ENCODE data around the gene NOTUM.

Gene NOTUM

DNA sequence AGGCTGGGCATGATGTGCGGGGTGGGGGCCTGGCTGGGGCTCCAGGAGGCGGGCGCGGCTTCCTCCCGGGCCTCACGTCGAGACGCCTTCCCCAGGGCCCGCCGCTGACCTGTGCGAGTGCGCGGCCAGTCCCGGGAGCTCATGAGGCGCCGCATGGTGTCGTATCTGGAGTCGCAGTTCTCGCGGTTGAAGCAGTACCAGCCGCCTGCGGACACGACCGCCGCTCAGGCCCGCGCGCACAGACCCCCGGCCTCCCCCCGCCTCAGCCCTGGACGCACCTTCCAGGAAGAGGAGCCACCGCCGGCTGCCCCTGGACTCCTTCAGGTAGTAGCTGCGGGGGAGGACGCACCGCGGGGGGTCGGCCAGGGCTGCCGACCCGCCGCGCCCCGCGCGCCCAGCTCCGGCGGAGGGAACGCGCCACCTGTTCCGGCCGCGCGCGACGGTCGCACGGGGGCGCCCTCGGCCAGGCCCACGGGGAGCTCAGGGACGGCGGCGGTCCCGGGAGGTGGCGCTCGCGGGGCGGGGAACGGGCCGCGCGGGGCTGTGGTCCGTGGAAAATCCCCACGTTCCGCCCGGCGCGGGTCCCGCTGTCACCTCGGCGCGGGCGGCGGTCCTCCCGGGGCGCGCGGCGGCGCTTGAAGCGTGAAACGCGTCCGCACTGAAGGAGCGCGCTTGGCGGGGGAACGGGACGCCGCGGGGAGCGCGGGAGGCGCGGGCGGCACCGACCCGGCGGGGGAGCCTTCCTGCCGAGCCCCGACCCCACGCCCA lies 1.4 kb downstream of the NOTUM start:
- no peak for TF ChIP-seq EZH2phosphoT487 (IDR thresholded peaks at IDR 0.05; ENCODE audit: borderline replicate concordance, low read length)
- TF ChIP-seq, protein P1, sequence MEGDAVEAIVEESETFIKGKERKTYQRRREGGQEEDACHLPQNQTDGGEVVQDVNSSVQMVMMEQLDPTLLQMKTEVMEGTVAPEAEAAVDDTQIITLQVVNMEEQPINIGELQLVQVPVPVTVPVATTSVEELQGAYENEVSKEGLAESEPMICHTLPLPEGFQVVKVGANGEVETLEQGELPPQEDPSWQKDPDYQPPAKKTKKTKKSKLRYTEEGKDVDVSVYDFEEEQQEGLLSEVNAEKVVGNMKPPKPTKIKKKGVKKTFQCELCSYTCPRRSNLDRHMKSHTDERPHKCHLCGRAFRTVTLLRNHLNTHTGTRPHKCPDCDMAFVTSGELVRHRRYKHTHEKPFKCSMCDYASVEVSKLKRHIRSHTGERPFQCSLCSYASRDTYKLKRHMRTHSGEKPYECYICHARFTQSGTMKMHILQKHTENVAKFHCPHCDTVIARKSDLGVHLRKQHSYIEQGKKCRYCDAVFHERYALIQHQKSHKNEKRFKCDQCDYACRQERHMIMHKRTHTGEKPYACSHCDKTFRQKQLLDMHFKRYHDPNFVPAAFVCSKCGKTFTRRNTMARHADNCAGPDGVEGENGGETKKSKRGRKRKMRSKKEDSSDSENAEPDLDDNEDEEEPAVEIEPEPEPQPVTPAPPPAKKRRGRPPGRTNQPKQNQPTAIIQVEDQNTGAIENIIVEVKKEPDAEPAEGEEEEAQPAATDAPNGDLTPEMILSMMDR (IDR thresholded peaks at IDR 0.05; ENCODE audit: low read depth, low read length, poor library complexity, severe bottlenecking) = peak; percentile 64
- peak overlapping the region; percentile 64 for H3K4me3 ChIP-seq (ENCODE audit: low read length)
- peak overlapping the region; percentile 71 for H3K4me2 ChIP-seq (ENCODE audit: low read length)
- H3F3A ChIP-seq (ENCODE audit: control insufficient read depth, insufficient read depth) = no peaks in the 10 kb centered on the region
- H3K9me3 ChIP-seq (ENCODE audit: control insufficient read depth, insufficient read depth, low read length) = no peaks in the 10 kb centered on the region
- no peaks in the 10 kb centered on the region for H4K20me1 ChIP-seq (ENCODE audit: control insufficient read depth, insufficient read depth, low read depth, low read length)
- no peak overlapping the region for H3K27ac ChIP-seq (ENCODE audit: low read depth, low read length)
- H3K4me1 ChIP-seq (ENCODE audit: control insufficient read depth, low read length) = peaks cover 7% of the 10 kb centered on the region; the same call in 1 of the 2 replicates
- H3K27me3 ChIP-seq (ENCODE audit: control insufficient read depth, low read length) = peaks cover 46% of the 10 kb centered on the region
- no peaks in the 10 kb centered on the region for H3K9me2 ChIP-seq (replicated peaks; ENCODE audit: control insufficient read depth, low read length)
- H3K36me3 ChIP-seq (ENCODE audit: control insufficient read depth, low read length) = no peaks in the 10 kb centered on the region
- H3K79me2 ChIP-seq (ENCODE audit: control insufficient read depth, low read length) = no peaks in the 10 kb centered on the region

DNA sequence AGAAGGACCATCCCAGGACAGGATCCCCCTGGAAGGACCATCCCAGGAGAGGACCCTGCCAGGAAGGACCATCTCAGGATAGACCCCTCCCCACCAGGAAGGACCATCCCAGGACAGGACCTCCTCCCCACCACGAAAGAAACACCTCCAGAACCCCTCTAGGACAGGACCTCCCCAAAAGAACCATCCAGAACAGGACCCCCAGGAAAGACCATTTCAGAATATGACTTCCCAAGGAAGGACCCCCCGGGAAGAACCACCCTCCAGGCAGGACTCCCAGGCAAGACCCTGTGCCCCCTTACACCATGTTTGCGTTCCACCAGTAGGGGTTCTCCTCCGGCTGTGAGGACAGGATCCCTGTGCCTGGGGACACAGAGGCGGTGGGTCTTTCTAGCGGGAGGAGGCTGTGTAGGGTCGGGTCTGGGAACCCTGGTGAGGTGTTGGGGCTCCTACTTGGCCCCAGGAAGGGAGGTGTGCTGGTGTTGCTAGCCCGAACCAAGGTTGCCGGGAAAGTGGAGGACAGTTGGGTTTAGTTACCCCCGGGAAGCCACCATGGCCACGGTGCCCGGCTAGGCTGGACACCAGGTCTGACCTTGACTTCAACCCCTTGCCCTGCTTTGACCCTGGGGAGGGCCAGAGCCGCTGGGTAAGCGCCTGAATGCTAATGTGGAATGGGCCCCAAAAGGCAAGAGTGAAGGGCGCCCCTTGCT lies 2.2 kb downstream of the NOTUM start:
- Histone ChIP-seq H3K27ac (ENCODE audit: low read depth, low read length) (no peak overlapping the region), H3K9me2 (replicated peaks; ENCODE audit: control insufficient read depth, low read length) (no peaks in the 10 kb centered on the region), H3F3A (ENCODE audit: control insufficient read depth, insufficient read depth) (no peaks in the 10 kb centered on the region), H3K27me3 (ENCODE audit: control insufficient read depth, low read length) (peaks cover 38% of the 10 kb centered on the region), H3K4me2 (ENCODE audit: low read length) (peak overlapping the region; percentile 71), H3K79me2 (ENCODE audit: control insufficient read depth, low read length) (no peaks in the 10 kb centered on the region), H3K36me3 (ENCODE audit: control insufficient read depth, low read length) (no peaks in the 10 kb centered on the region), H3K9me3 (ENCODE audit: control insufficient read depth, insufficient read depth, low read length) (no peaks in the 10 kb centered on the region), H3K4me3 (ENCODE audit: low read length) (peak overlapping the region; percentile 64), H4K20me1 (ENCODE audit: control insufficient read depth, insufficient read depth, low read depth, low read length) (no peaks in the 10 kb centered on the region), H3K4me1 (ENCODE audit: control insufficient read depth, low read length) (peaks cover 7% of the 10 kb centered on the region; the same call in 1 of the 2 replicates)
- TF ChIP-seq, protein P1 (IDR thresholded peaks at IDR 0.05; ENCODE audit: low read depth, low read length, poor library complexity, severe bottlenecking) = no peak

DNA sequence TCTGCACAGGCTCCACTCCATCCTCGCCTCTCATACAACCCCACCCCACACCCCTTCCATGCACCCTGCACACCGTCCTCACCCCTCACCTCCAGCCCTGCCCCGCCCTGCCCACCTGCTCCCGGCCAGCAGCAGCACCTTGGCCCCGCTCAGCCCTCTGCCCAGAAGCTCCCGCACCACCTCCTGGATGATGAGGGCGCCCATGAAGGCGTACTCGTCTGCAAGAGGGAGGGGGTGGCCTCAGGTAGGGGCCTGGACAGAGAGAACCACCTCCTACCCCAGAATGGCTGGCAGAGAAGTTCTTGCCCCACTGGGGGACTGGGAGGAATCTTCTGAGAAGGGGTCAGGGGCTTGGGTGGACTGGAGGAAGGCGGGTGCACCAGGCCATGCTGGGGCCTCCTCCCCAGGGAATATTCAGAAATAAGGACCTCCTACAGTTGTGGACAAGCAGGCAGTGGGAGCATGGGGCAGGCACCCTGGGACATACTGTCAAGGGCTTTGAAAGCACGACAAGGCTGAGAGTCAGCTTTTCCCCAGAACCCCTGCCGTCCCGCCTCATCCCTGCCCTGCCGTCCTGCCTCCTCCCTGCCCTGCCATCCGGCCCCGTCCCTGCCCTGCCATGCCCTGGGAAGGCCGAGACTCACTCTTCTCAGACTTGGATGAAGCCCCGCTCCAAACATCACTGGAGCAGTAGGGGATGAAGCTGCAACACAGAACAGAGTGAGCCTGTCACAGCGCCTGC lies 3.1 kb downstream of the NOTUM start:
- H3K36me3 ChIP-seq (ENCODE audit: control insufficient read depth, low read length) = no peaks in the 10 kb centered on the region
- H3K79me2 ChIP-seq (ENCODE audit: control insufficient read depth, low read length) = no peaks in the 10 kb centered on the region
- TF ChIP-seq, protein P1 (IDR thresholded peaks at IDR 0.05; ENCODE audit: low read depth, low read length, poor library complexity, severe bottlenecking) = no peak
- TF ChIP-seq EZH2phosphoT487 (IDR thresholded peaks at IDR 0.05; ENCODE audit: borderline replicate concordance, low read length) = no peak
- no peak overlapping the region for H3K27ac ChIP-seq (ENCODE audit: low read depth, low read length)
- no peaks in the 10 kb centered on the region for H4K20me1 ChIP-seq (ENCODE audit: control insufficient read depth, insufficient read depth, low read depth, low read length)
- no peaks in the 10 kb centered on the region for H3K9me3 ChIP-seq (ENCODE audit: control insufficient read depth, insufficient read depth, low read length)
- H3K4me1 ChIP-seq (ENCODE audit: control insufficient read depth, low read length) = peaks cover 7% of the 10 kb centered on the region; the same call in 1 of the 2 replicates
- H3F3A ChIP-seq (ENCODE audit: control insufficient read depth, insufficient read depth) = no peaks in the 10 kb centered on the region
- H3K4me2 ChIP-seq (ENCODE audit: low read length) = no peak overlapping the region
- H3K9me2 ChIP-seq (replicated peaks; ENCODE audit: control insufficient read depth, low read length) = no peaks in the 10 kb centered on the region
- H3K27me3 ChIP-seq (ENCODE audit: control insufficient read depth, low read length) = peaks cover 32% of the 10 kb centered on the region
- H3K4me3 ChIP-seq (ENCODE audit: low read length) = no peak overlapping the region
